ENCODE measurements around the gene GON4L.

- TF ChIP-seq CTCF (IDR thresholded peaks at IDR 0.05) (no peak), POLR2A (IDR thresholded peaks at IDR 0.05) (no peak)
Measured at GRCh38 chr1:155889566-155889965, 32.6 kb upstream of the GON4L start.

All from esophagus squamous epithelium (tissue), 4 donors.